CD4-positive, alpha-beta T cell (primary cell): ENCODE results near the gene IL31. TPM values are rescaled to one million over a fixed set of nuclear protein-coding genes. Genes with fewer than 3 reads are reported as not detected.

ENCODE experiments used
- ATAC-seq: fragments of 200-7000 bp; cut with Tn5 transposase; one replicate; pipeline ENCODE4 v1.10.0; 2022; ENCODE audit warnings: mild to moderate bottlenecking; ENCODE audit not compliant: poor library complexity
- CTCF ChIA-PET: fragments of 350-600 bp; sonication (Branson Sonifier 250); formaldehyde crosslinking; loops from one replicate; lab custom pipeline; 2021; ENCODE audit warnings: antibody characterized with exemption, inconsistent platforms; lab: Charles Lee
- POLR2A ChIA-PET: fragments of 350-600 bp; sonication (Branson Sonifier 250); formaldehyde crosslinking; loops from one replicate; lab custom pipeline; 2021; ENCODE audit warnings: antibody characterized with exemption, inconsistent platforms; lab: Charles Lee
- DNase-seq, 14 experiments: peaks; one replicate each; pipeline ENCODE4 v3.0.0-alpha.2; 2013 to 2020; ENCODE audit warnings: mixed read lengths in 2 of 14
- H3K27ac ChIP-seq, 2 donors: one replicate each; pipeline versions ENCODE4 v1.5.1 to v1.7.0; 2013; ENCODE audit warnings: low read length in 2 of 2, low read depth in 1 of 2, mild to moderate bottlenecking in 1 of 2
- H3K27me3 ChIP-seq, 2 experiments: 1 replicate in 1 of 2; 2 replicates in 1 of 2; pipeline versions ENCODE4 v1.6.1 to v1.7.0; 2013; ENCODE audit warnings: low read length in 2 of 2, control low read depth in 1 of 2, mild to moderate bottlenecking in 1 of 2, moderate library complexity in 1 of 2; ENCODE audit not compliant: insufficient read depth in 2 of 2, control insufficient read depth in 1 of 2
- H3K36me3 ChIP-seq: one replicate; pipeline ENCODE4 v1.6.1; 2013; ENCODE audit warnings: low read length, control low read depth; ENCODE audit not compliant: insufficient read depth
- H3K4me1 ChIP-seq: one replicate; pipeline ENCODE4 v1.6.1; 2013; ENCODE audit warnings: low read length, control low read depth; ENCODE audit not compliant: insufficient read depth
- H3K4me3 ChIP-seq: one replicate; pipeline ENCODE4 v1.5.1; 2013; ENCODE audit warnings: mild to moderate bottlenecking, low read length, moderate library complexity
- H3K9me3 ChIP-seq, 2 experiments: 1 replicate in 1 of 2; 2 replicates in 1 of 2; pipeline versions ENCODE4 v1.6.1 to v1.7.0; 2013; ENCODE audit warnings: low read length in 2 of 2, mild to moderate bottlenecking in 2 of 2, control low read depth in 1 of 2, moderate library complexity in 1 of 2; ENCODE audit not compliant: control insufficient read depth in 1 of 2, insufficient read depth in 1 of 2
- H3K27ac Mint-ChIP-seq: one replicate; pipeline ENCODE4 v1.8.0; 2020; ENCODE audit warnings: mixed read lengths
- H3K27me3 Mint-ChIP-seq: one replicate; pipeline ENCODE4 v1.8.0; 2021; ENCODE audit warnings: mixed read lengths
- H3K36me3 Mint-ChIP-seq: one replicate; pipeline ENCODE4 v1.8.0; 2021; ENCODE audit warnings: low read depth, mixed read lengths
- H3K4me1 Mint-ChIP-seq: one replicate; pipeline ENCODE4 v1.8.0; 2021; ENCODE audit warnings: low read depth, mixed read lengths
- H3K4me3 Mint-ChIP-seq: one replicate; pipeline ENCODE4 v1.8.0; 2020; ENCODE audit warnings: mild to moderate bottlenecking, mixed read lengths
- H3K9me3 Mint-ChIP-seq: one replicate; pipeline ENCODE4 v1.8.0; 2020; ENCODE audit warnings: mixed read lengths
- CTCF ChIP-seq: fragments of 200-600 bp; IDR thresholded peaks from one replicate; pipeline ENCODE4 v1.8.0; 2022; ENCODE audit warnings: antibody characterized with exemption, mild to moderate bottlenecking
- intact Hi-C, 2 experiments: fragments of 100-400 bp; cut with DNase I in 1 of 2; cut with micrococcal nuclease in 1 of 2; formaldehyde crosslinking; loops; one replicate each; pipeline versions ENCODE4 v1.15.1 to v1.9.0; 2023 to 2025; cut with DNase I, micrococcal nuclease
- total RNA-seq, 174 experiments: library from RNA in 2 of 174; stranded (reverse) in 2 of 174; gene quantifications; one replicate each; pipeline ENCODE4 v1.2.3 and lab custom pipeline; 2021 to 2026

The IL31 gene
- total RNA-seq, 2 experiments from 2014 or later: not detected

GRCh38 chr12:122140467-122141257, 33.4 kb downstream of the IL31 start:
- H3K4me1 ChIP-seq: no peaks in the 10 kb centered on the region
- Mint-ChIP-seq H3K9me3 (no peaks in the 10 kb centered on the region), H3K27ac (no peak overlapping the region), H3K4me1 (peaks cover 4% of the 10 kb centered on the region), H3K27me3 (no peaks in the 10 kb centered on the region), H3K4me3 (no peak overlapping the region), H3K36me3 (peaks cover 53% of the 10 kb centered on the region)
- H3K27me3 ChIP-seq: no peaks in the 10 kb centered on the region
- TF ChIP-seq CTCF: no peak
- intact Hi-C loops: no loop called here
- no peaks in the 10 kb centered on the region for H3K9me3 ChIP-seq
- no peak for DNase-seq
- ChIA-PET POLR2A (no interaction called here), CTCF (no interaction called here)
- H3K4me3 ChIP-seq: no peak overlapping the region
- H3K36me3 ChIP-seq: peaks cover 49% of the 10 kb centered on the region
- no peak overlapping the region for H3K27ac ChIP-seq
- no peak for ATAC-seq

GRCh38 chr12:122139941-122140340, 34.1 kb downstream of the IL31 start:
- H3K4me1 Mint-ChIP-seq: peaks cover 4% of the 10 kb centered on the region
- ChIA-PET CTCF (no interaction called here), POLR2A (no interaction called here)
- peaks cover 60% of the 10 kb centered on the region for H3K36me3 Mint-ChIP-seq
- Histone ChIP-seq H3K4me1 (no peaks in the 10 kb centered on the region), H3K27me3 (no peaks in the 10 kb centered on the region), H3K27ac (no peak overlapping the region), H3K36me3 (peaks cover 56% of the 10 kb centered on the region), H3K9me3 (no peaks in the 10 kb centered on the region), H3K4me3 (no peak overlapping the region)
- H3K9me3 Mint-ChIP-seq: no peaks in the 10 kb centered on the region
- no peak for DNase-seq
- no peak overlapping the region for H3K27ac Mint-ChIP-seq
- intact Hi-C loops: loop anchor here in 1 of 2 experiments (5.0 kb wide), 1 partner anchor 47 kb away; no protein-coding TSS in a partner anchor
- no peak overlapping the region for H3K4me3 Mint-ChIP-seq
- ATAC-seq: no peak
- no peak for TF ChIP-seq CTCF
- no peaks in the 10 kb centered on the region for H3K27me3 Mint-ChIP-seq

GRCh38 chr12:122139266-122139665, 34.8 kb downstream of the IL31 start:
- no peaks in the 10 kb centered on the region for H3K27me3 Mint-ChIP-seq
- no peak for DNase-seq
- Histone ChIP-seq H3K36me3 (peaks cover 57% of the 10 kb centered on the region), H3K4me1 (no peaks in the 10 kb centered on the region), H3K27me3 (no peaks in the 10 kb centered on the region), H3K9me3 (no peaks in the 10 kb centered on the region), H3K4me3 (no peak overlapping the region), H3K27ac (no peak overlapping the region)
- no peak for ATAC-seq
- peaks cover 4% of the 10 kb centered on the region for H3K4me1 Mint-ChIP-seq
- H3K36me3 Mint-ChIP-seq: peaks cover 65% of the 10 kb centered on the region
- ChIA-PET POLR2A (no interaction called here), CTCF (no interaction called here)
- peak overlapping the region; percentile 39 for H3K27ac Mint-ChIP-seq
- intact Hi-C loops: loop anchor here in 1 of 2 experiments (5.0 kb wide), 1 partner anchor 48 kb away; no protein-coding TSS in a partner anchor
- H3K9me3 Mint-ChIP-seq: no peaks in the 10 kb centered on the region
- H3K4me3 Mint-ChIP-seq: no peak overlapping the region
- no peak for TF ChIP-seq CTCF
